ENCODE measurements around the gene MINDY3.
"Not testable (repeated sequence)": the region's sequence is repeated elsewhere in the genome, so short reads cannot be mapped to it uniquely, and the experiment has no call there.

Gene MINDY3

DNA sequence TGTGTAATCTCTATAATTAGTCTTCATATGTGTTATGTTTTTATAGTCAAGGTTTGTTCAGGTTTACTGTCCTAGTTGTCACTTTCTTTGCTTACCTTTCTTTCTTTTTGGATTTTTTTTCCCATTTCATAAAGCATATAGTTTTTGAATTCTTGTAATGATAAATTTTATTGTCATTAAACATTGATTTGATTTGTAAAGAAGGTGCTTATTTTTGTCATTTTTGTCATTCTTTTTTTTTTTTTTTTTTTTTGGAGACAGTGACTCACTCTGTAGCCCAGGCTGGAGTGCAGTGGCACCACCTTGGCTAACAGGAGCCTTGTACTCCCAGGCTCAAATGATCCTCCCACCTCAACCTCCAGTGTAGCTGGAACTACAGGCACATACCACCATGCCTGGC, 9.6 kb upstream of the MINDY3 start:
- TF ChIP-seq JUND (IDR thresholded peaks at IDR 0.05; ENCODE audit: low read depth) = no peak
- DNase-seq (ENCODE audit: low read depth in 1 of 2, low spot score in 1 of 2) = no peak
- in situ Hi-C loops (cut with HindIII; ENCODE audit: low pct_unique_long_range_greater_than_20kb, low sequenced_read_pairs) = no loop called here

GRCh38 chr10:15868006-15868405, 7.7 kb upstream of the MINDY3 start:
- in situ Hi-C loops (cut with HindIII; ENCODE audit: low pct_unique_long_range_greater_than_20kb, low sequenced_read_pairs) = no loop called here
- peak in 1 of 2 experiments; percentile 69 for DNase-seq (ENCODE audit: low read depth in 1 of 2, low spot score in 1 of 2)
- TF ChIP-seq JUND (IDR thresholded peaks at IDR 0.05; ENCODE audit: low read depth) = no peak

- DNase-seq (ENCODE audit: low read depth in 1 of 2, low spot score in 1 of 2) = no peak
- in situ Hi-C loops (cut with HindIII; ENCODE audit: low pct_unique_long_range_greater_than_20kb, low sequenced_read_pairs) = no loop called here
- TF ChIP-seq JUND (IDR thresholded peaks at IDR 0.05; ENCODE audit: low read depth) = no peak
Measured at GRCh38 chr10:15865304-15865703, 5.0 kb upstream of the MINDY3 start.

DNA sequence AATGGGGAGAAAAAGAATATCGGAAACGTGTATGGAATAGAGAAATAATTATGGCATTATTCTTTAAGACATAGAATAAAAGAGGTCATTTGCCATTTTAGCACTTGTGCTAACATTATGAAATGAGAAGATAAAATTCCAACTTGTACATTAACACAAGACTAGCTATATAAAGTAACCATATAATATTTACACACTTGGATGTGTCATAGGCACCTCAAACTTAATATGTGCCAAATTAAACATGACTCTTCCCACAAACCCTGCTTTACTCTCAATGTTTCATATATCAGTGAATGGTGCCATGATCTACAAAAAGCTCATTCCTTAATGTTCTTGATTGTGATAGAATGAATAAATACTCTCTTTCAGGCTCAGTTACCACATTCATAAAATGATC, 4.1 kb upstream of the MINDY3 start:
- TF ChIP-seq JUND (IDR thresholded peaks at IDR 0.05; ENCODE audit: low read depth) = peak; percentile 68; the same call in 1 of the 2 replicates
- in situ Hi-C loops (cut with HindIII; ENCODE audit: low pct_unique_long_range_greater_than_20kb, low sequenced_read_pairs) = no loop called here
- DNase-seq (ENCODE audit: low read depth in 1 of 2, low spot score in 1 of 2) = peak in 1 of 2 experiments; percentile 52

DNA sequence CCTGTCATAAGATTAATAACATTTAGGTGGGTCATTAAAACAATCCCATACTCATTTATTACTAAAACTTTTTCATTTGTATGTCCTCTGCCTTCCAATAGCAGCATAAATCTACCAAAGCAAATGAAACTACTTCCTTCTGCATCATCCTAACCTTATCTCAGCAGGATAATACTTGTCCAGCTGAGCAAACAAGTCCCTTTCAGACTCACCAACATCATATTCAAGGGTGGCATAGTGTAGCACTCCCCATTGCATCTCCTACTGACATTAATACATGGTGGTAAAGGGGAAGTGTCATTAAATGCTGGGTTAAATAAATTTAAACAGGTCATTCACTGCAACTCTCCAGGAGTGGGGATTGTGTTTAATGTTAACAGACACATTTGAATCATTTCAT, 3.4 kb upstream of the MINDY3 start:
- DNase-seq (ENCODE audit: low read depth in 1 of 2, low spot score in 1 of 2) = no peak
- in situ Hi-C loops (cut with HindIII; ENCODE audit: low pct_unique_long_range_greater_than_20kb, low sequenced_read_pairs) = no loop called here
- no peak for TF ChIP-seq JUND (IDR thresholded peaks at IDR 0.05; ENCODE audit: low read depth)

DNA sequence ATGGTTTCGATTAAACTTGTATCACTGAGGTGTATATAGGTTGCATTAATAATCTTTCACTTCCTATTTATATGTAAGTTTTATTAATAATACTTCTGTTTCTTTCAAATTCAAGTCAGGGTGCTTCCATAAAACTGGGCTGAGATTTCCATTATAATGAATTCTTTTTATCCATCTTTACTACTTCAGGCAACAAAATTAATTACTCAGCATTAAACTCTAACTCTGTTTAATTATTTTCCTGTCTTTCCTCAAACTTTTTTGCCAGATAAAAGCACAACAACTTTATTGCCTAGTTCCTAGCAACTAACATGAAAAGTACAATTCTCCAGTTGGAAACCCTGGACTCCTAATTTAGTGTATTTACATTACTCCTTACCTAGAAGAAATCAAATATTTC, 3.0 kb upstream of the MINDY3 start:
- TF ChIP-seq JUND (IDR thresholded peaks at IDR 0.05; ENCODE audit: low read depth) = no peak
- in situ Hi-C loops (cut with HindIII; ENCODE audit: low pct_unique_long_range_greater_than_20kb, low sequenced_read_pairs) = no loop called here
- no peak for DNase-seq (ENCODE audit: low read depth in 1 of 2, low spot score in 1 of 2)

- in situ Hi-C loops (cut with HindIII; ENCODE audit: low pct_unique_long_range_greater_than_20kb, low sequenced_read_pairs) = no loop called here
- DNase-seq (ENCODE audit: low read depth in 1 of 2, low spot score in 1 of 2) = no peak
- no peak for TF ChIP-seq JUND (IDR thresholded peaks at IDR 0.05; ENCODE audit: low read depth)
Measured at GRCh38 chr10:15860692-15861201, 440 bp upstream of the MINDY3 start.

DNA sequence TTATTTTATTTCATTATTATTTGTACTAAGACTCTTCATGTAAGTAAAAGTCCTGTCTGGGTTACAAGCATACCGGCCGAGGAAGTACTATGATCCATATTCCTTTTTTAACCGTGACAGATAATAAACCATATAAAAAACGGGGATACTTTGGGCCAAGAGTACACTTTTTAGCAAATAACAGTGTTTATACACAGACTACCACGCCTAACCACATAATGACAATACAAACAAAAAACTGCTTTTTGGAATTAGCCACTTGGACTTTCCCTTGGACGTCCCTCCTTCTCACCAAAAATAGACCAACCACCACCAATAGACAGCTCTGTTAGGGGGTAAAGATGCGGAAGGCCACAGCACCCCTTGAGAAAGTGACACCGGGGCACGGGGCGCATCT, 800 bp downstream of the MINDY3 start:
- DNase-seq (ENCODE audit: low read depth in 1 of 2, low spot score in 1 of 2) = no peak
- no peak for TF ChIP-seq JUND (IDR thresholded peaks at IDR 0.05; ENCODE audit: low read depth)
- in situ Hi-C loops (cut with HindIII; ENCODE audit: low pct_unique_long_range_greater_than_20kb, low sequenced_read_pairs) = no loop called here

DNA sequence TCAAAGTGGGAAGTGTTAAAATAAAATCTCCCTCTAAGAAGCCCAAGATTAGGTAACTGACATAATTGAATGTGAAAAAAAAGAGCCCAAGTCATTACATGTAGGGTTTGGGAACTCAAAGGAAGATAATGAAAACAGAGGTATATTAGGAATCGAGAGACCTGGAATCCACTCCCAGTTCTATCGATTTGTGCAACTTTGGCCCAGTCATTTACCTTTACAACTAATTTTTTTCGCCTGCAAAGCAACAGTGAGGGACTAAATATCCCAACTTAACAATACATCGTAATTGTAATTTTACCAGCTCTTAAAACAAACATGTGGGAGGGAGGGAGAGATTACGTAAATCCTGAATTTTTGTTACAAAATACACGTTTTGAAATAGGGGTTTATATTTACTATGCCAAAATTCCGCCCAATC, 1.4 kb downstream of the MINDY3 start:
- in situ Hi-C loops (cut with HindIII; ENCODE audit: low pct_unique_long_range_greater_than_20kb, low sequenced_read_pairs) = no loop called here
- TF ChIP-seq JUND (IDR thresholded peaks at IDR 0.05; ENCODE audit: low read depth) = no peak
- DNase-seq (ENCODE audit: low read depth in 1 of 2, low spot score in 1 of 2) = no peak

GRCh38 chr10:15857107-15857575, 3.2 kb downstream of the MINDY3 start:
- no peak for TF ChIP-seq JUND (IDR thresholded peaks at IDR 0.05; ENCODE audit: low read depth)
- no peak for DNase-seq (ENCODE audit: low read depth in 1 of 2, low spot score in 1 of 2)
- in situ Hi-C loops (cut with HindIII; ENCODE audit: low pct_unique_long_range_greater_than_20kb, low sequenced_read_pairs) = no loop called here

GRCh38 chr10:15856328-15857015, 3.8 kb downstream of the MINDY3 start:
- no peak for TF ChIP-seq JUND (IDR thresholded peaks at IDR 0.05; ENCODE audit: low read depth)
- peak in 1 of 2 experiments; percentile 34 for DNase-seq (ENCODE audit: low read depth in 1 of 2, low spot score in 1 of 2)
- in situ Hi-C loops (cut with HindIII; ENCODE audit: low pct_unique_long_range_greater_than_20kb, low sequenced_read_pairs) = no loop called here

DNA sequence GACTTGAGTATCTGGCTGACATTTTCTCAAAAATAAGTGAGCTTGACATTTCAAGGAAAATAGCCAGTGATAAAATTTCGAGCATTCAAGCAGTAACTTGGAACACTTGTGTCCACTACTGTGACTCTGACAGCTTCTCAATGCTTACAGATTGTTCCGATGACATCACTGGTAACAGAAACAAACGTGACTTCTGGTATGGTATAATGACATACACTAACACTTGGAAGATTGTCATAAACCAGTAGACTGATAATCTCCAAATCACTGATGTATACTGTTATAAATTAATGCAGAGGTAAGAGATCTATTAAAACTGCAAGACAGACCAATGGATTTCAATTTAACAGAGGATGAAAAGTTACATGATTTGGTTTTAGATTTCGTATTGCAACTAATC, 6.5 kb downstream of the MINDY3 start:
- in situ Hi-C loops (cut with HindIII; ENCODE audit: low pct_unique_long_range_greater_than_20kb, low sequenced_read_pairs) = no loop called here
- no peak for DNase-seq (ENCODE audit: low read depth in 1 of 2, low spot score in 1 of 2)
- no peak for TF ChIP-seq JUND (IDR thresholded peaks at IDR 0.05; ENCODE audit: low read depth)

GRCh38 chr10:15852111-15852557, 8.2 kb downstream of the MINDY3 start:
- in situ Hi-C loops (cut with HindIII; ENCODE audit: low pct_unique_long_range_greater_than_20kb, low sequenced_read_pairs) = no loop called here
- no peak for TF ChIP-seq JUND (IDR thresholded peaks at IDR 0.05; ENCODE audit: low read depth)
- no peak for DNase-seq (ENCODE audit: low read depth in 1 of 2, low spot score in 1 of 2)

DNA sequence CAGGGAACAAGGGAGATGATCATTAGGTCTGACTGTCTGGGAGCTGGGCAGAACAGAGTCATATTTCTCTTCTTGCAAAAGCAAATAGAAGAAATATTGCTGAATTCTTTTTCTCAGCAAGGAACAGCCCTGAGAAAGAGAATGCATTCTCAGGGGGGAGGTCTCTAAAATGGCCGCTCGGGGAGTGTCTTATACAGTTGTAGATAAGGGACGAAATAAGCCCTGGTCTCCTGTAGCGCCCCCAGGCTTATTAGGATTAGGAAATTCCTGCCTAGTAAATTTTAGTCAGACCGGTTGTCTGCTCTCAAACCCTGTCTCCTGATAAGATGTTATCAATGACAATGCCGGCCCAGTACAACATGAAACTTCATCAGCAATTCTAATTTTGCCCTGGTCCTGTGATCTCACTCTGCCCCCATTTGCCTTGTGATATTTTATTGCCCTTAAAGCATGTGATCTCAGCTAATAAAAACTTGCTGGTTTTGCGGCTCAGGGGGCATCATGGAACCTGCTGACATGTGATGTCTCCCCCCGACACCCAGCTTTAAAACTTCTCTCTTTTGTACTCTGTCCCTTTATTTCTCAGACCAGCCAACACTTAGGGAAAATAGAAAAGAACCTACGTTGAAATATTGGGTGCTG, 9.8 kb downstream of the MINDY3 start:
- DNase-seq (ENCODE audit: low read depth in 1 of 2, low spot score in 1 of 2); in situ Hi-C loops (cut with HindIII; ENCODE audit: low pct_unique_long_range_greater_than_20kb, low sequenced_read_pairs): not testable (repeated sequence)
